HG03571 (cell line): ENCODE results near the gene ADAM10.
A peak's percentile ranks its signal among the peaks of the same experiment; 100 is the strongest.
"Not testable (repeated sequence)": the region's sequence is repeated elsewhere in the genome, so short reads cannot be mapped to it uniquely, and the experiment has no call there.

Experiments
- ATAC-seq: cut with Tn5 transposase; IDR thresholded peaks from one replicate; pipeline ENCODE4 v1.9.1; 2021; ENCODE audit not compliant: unreplicated experiment

Gene ADAM10

GRCh38 chr15:58611731-58612676, 137.5 kb downstream of the ADAM10 start:
- no peak for ATAC-seq

GRCh38 chr15:58608711-58609110, 140.8 kb downstream of the ADAM10 start:
- ATAC-seq = no peak

GRCh38 chr15:58608129-58608590, 141.3 kb downstream of the ADAM10 start:
- no peak for ATAC-seq

- ATAC-seq = no peak
These were observed 142.9 kb downstream of the ADAM10 start for GRCh38 chr15:58606577-58607080.

- no peak for ATAC-seq
These were observed 143.5 kb downstream of the ADAM10 start for GRCh38 chr15:58605931-58606530.

GRCh38 chr15:58604455-58604923, 145.0 kb downstream of the ADAM10 start:
- no peak for ATAC-seq

GRCh38 chr15:58603927-58604326, 145.6 kb downstream of the ADAM10 start:
- ATAC-seq = not testable (repeated sequence)

GRCh38 chr15:58602823-58603222, 146.7 kb downstream of the ADAM10 start:
- no peak for ATAC-seq

- no peak for ATAC-seq
These were observed 150.7 kb downstream of the ADAM10 start for GRCh38 chr15:58598829-58599210.

GRCh38 chr15:58597943-58598828, 151.3 kb downstream of the ADAM10 start:
- no peak for ATAC-seq

- ATAC-seq = no peak
These were observed 153.8 kb downstream of the ADAM10 start for GRCh38 chr15:58595516-58596263.

GRCh38 chr15:58594898-58595297, 154.6 kb downstream of the ADAM10 start:
- no peak for ATAC-seq

- no peak for ATAC-seq
These were observed 155.6 kb downstream of the ADAM10 start for GRCh38 chr15:58593870-58594269.

- no peak for ATAC-seq
These were observed 158.6 kb downstream of the ADAM10 start for GRCh38 chr15:58590926-58591325.

- ATAC-seq = no peak
These were observed 159.3 kb downstream of the ADAM10 start for GRCh38 chr15:58590236-58590635.

- ATAC-seq = no peak
These were observed 160.5 kb downstream of the ADAM10 start for GRCh38 chr15:58589047-58589446.

- no peak for ATAC-seq
These were observed 161.4 kb downstream of the ADAM10 start for GRCh38 chr15:58588096-58588495.

- ATAC-seq = no peak
These were observed 162.0 kb downstream of the ADAM10 start for GRCh38 chr15:58587486-58587885.

GRCh38 chr15:58585693-58586443, 163.6 kb downstream of the ADAM10 start:
- ATAC-seq = peak; percentile 57
